ELF-1 (cell line): ENCODE results near the gene BTN3A1.

Source experiments
- DNase-seq: peaks from one replicate; pipeline ENCODE4 v3.0.0-alpha.2; 2016; ENCODE audit warnings: low read depth, low spot score

BTN3A1 gene

DNA sequence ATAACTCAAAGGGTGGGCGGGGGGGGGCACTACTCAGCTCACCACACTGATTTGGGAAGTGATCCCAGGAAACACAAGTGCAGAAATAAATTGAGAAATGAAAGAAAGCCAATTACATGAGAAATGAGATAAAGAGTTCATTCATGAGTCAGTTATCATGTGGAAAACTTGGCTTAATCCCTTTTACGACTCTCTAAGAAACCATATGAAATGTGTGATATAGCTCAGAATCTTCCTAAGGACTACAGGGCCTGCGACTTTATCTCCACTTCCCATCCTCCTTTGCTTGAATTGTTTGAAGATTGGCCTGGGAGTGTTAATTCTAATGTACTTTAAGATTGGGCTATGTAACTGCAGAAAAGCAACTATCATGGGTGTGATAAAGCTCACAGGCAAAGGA, 22.8 kb upstream of the BTN3A1 start:
- DNase-seq: no peak

DNA sequence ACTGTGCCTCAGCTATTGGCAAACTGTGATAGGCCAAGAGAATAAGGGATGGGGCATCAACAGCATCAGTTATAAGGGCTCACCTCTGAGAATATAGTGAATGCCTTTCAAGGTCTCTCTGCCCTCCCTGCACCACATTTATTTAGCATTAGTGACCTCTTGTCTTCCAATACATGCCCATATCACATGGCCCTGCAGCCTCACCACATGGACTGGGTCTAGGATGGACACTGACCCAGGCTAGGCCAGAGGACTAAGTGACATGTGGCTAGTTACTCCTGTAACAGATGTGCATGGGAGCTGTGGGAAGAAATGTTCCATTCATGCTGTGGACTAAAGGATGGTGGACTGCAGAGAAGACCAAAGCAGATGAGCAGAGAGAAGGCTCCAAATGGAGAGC, 22.3 kb upstream of the BTN3A1 start:
- no peak for DNase-seq

DNA sequence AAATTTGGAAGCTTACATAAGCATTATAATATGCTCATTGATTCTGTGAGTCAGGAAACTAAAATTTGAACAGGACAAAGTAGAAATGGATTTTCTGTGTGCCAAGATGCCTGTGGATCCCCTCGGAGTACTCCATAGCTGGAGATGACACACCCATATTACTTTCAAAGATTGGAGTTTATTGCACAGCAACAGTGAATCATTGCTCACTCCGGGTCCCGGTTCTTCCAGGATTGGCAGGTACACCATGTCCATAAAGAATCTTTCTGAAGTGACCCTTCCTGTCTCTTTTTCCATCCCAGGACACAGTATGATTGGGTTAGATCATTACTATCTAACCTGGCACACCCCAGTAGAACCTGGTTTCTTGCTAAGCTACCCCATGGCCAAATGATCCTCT, 21.8 kb upstream of the BTN3A1 start:
- DNase-seq: no peak

DNA sequence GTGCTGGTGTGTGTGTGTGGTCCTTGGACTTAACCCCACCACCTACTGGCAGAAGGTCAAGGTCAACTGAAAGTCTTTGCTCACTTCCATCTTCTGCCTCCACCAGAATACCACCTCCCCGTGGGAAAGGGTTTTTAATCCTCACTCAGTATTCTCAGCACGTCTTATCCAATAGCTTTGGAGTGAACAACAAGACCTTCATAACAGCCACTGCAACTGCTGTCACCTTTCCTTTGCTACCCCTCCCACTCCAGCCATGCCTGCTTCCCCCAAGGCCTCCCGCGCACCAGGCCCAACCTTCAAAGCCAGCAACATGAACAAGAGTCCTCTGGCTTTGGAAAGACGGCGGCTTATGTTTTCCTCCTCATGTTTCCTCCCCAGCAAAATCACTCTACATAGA, 20.0 kb upstream of the BTN3A1 start:
- no peak for DNase-seq

DNA sequence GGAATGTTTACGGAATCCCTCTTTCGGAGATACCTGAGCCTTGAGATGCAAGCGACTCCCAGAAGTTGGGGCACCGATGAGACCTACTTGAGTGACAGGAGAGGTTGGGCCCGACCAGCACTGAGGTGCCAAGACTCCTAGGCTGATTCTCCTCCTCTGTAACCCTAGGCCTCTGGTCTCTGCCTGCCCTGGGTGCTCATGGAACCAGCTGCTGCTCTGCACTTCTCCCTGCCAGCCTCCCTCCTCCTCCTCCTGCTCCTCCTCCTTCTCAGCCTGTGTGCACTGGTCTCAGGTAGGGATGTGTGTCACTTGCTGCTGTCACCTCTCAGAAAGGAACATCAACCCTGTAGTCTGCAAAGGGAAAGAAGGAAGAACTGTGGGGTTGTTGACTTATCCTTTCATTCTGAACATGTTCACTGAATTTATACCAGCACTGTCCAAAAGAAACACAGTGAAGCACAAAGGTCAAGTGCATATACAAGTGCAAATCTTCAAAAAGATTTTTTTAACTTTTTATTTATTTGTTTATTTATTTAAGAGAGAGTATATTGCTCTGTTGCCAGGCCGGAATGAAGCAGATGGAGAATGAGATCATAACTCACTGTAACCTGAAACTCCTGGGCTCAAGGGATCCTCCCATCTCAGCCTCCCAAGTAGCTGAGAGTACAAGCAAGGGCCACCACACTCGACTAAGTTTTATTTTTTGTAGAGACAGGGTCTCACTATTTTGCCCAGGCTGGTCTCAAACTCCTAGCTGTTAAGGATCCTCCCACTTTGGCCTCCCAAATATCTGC, 18.3 kb upstream of the BTN3A1 start:
- DNase-seq: peak; percentile 34

DNA sequence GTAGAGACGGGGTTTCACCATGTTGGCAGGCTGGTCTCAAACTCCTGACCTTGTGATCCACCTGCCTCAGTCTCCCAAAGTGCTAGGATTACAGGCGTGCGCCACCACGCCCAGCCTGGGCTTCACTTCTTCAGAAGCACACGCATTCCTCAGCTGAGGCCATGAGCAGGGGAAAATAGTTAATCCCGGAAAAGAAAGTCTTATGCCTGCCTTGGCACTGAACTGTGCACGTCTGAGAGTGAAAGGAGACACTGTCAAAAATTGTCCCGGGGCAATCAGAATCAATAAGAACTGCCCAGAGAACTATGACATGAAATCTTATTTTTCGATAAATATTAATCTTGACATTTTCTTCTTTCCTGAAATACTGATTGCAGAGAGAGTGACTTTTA, 16.3 kb upstream of the BTN3A1 start:
- DNase-seq: no peak

DNA sequence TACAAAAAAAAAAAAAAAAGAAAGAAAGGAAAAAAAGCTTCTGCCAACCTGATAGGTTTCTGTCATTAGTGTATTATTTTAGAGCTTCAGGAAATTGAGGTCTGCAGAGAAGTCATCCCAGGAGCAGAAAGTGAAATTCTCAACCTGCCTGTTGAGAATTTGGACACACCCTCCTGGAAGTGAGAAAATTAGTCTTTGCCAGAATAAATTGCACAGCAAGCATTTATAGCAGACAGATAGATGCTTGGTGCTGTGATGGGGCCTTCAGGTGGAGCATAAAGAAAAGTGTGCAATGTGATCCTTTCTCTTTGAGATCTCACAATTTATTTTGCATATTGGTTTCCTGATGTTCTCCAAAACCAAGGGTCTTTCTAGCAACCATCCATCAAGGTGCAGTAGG, 14.5 kb upstream of the BTN3A1 start:
- no peak for DNase-seq

DNA sequence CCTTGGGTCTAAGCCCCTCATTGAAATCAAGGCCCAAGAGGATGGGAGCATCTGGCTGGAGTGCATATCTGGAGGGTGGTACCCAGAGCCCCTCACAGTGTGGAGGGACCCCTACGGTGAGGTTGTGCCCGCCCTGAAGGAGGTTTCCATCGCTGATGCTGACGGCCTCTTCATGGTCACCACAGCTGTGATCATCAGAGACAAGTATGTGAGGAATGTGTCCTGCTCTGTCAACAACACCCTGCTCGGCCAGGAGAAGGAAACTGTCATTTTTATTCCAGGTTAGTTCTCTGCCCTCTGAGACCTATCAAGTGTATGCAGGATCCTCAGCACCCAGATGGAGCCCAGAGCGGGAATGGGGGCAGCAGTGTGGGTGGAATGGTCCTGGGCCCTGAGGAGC, 14.1 kb upstream of the BTN3A1 start:
- peak; percentile 43 for DNase-seq

DNA sequence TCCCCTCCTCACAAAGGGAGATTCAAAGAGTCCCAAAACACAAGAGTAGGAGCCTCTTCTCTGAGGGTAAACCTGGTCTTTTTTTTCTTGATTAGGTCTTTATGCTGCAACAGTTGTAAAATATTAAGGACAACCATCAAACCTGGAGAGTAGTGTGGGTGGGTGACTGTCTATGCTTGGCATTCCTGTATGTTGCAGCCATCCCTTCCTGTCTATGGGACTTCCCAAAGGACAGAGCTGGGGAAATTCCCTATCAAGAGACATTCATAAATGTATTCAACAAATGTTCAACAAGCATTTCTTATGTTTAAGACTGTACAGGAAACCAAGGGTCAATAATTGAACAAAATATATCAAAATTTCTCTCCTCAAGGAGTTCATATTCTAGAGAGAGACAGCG, 13.6 kb upstream of the BTN3A1 start:
- no peak for DNase-seq

DNA sequence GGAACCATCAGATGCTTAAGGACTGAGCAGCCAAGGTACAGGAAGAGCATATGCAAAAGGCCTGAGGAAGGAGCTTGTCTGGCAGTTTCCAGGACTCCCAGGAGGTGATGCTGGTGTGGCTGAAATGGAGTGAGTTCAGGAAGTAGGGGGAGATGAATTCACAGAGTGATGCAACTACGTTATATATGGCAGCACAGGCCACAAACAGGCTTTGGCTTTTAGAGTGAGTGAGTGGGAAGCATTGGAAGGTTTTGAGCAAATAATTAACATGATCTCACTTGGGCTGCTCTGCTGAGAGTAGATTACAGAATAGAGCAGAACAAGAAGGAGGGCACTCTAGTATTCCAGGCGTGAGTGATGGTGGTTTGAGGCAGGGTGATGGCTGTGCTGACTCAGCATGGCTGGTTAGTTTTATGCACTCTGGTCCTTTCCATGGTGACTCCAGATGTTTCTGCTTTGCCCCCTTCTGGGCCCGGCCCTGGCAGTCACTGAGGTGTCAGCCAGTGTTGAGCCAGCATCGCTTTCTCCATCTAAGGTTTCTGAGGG, 12.7 kb upstream of the BTN3A1 start:
- peak; percentile 24 for DNase-seq

DNA sequence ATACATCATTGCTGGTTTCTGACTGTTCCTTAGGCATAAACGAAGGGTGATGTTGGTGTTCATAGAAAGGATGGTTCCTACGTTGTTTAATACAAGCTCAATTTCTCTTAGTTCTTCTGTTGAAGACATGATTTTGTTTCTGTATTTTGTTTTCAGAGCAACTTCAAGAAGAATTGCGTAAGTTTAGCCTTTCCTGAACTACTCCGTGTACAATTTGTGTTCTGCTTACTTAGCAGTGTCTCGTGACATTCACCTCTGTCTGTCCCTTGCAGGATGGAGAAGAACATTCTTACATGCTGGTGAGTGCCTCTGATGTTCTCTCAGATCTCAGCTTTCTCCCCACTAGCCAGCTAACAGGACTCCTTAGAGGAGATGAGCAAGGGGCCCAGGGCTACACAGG, 11.5 kb upstream of the BTN3A1 start:
- no peak for DNase-seq

DNA sequence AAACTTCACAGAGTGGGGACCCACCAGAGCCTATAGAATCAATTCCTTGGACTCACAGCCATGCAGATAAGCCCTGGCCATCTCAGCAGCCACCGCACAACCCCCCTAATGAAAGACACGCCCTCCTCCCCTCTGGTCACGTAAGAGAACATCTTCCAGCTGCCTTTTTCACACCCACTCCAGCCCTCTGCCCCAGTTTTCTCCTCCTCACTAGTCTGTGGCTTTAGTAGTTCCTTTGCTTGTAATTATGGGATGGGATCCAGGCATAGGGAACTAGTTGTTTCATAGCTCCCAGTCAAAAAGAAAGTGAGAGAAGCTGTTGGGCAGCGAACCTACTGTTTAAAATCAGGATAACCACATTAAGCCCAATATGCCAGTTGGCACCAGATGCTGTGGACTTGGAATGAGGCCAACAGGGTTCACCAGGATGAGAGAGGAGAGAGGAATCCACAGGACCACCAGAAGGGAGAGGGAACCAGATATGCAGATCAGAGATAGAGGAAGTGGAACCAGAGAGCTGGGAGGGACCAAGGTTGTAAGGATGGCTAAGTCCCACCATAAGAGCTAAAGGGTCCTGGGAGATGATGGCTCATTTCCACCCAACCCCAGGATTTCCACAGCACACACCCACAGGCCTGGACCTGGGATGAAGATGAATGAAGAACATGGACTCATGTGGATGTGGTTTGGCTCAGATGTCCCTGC, 9.0 kb upstream of the BTN3A1 start:
- DNase-seq: no peak

DNA sequence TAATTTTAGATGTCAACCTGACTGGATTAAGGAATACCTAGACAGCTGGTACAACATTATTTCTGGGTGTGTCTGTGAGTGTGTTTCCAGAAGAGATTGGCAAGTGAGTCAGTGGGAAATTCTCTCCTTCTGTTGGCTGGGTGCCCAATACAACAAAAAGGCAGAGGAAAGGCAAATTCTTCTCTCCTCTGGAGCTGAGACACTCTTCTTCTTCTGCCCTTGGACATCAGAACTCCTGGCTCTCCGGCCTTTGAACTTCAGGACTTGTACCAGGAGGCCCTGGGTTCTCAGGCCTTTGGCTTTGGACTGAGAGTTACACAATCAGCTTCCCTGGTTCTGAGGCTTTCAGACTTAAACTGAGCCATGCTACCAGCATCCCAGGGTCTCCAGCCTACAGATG, 7.8 kb upstream of the BTN3A1 start:
- DNase-seq: no peak

DNA sequence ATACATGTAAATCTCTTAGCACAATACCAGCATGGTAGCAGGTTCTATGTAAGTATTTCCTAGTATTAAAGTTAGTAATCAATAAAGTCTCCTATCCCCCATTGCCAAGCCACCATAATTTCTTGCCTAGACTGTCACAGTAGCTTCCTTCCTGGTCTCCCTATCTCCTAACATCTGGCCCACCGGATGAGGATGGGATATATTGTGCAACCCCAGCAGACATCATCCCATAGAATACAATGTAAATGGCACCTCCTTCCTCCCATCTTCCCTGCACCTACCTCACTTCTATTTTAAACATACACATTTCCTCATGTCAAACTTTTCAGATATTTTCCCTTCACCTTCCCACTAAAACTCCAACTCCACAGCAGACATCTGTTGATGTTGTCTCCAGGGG, 3.5 kb upstream of the BTN3A1 start:
- DNase-seq: no peak

DNA sequence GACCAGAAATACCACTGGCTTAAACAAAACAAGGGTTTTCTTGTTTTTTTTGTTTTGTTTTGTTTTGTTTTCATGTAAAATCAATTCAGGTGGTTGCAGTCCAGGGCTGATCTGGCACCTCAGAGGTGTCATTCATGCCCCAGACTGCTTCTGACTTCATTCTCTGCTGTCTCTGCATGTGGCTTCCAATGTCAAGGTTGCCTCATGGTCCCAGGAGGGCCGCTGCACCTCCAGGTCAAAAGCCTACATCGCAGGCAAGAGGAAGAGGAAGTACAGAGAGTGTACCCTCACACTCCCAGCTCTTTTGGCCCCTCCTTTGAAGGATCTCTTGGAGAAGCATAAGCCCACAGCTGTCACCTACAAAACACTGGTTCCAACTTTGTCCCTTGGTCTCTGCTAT, 1.4 kb upstream of the BTN3A1 start:
- no peak for DNase-seq

DNA sequence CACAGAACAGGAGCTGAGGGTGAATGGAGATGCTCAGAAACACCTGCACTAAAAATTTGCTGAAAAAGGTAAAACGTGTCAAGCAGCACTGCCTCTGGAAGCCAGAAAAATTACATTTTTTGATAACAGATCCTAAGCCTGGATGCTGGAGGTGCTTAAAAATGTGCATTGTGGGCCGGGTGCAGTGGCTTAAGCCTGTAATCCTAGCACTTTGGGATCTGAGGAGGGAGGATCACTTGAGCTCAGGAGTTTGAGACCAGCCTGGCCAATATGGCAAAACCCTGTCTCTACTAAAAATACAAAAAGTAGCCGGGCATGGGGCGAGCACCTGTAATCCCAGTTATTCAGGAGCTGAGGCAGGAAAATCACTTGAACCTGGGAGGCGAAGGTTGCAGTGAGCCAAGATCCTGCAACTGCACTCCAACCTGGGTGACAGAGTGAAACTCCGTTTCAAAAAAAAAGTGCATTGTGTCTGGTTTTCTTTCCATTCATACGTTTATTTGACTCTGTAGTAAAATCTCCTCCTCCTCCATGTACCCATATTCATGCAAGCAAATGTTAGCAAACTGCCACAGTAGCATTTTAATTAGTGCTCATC, 587 bp upstream of the BTN3A1 start:
- no peak for DNase-seq

DNA sequence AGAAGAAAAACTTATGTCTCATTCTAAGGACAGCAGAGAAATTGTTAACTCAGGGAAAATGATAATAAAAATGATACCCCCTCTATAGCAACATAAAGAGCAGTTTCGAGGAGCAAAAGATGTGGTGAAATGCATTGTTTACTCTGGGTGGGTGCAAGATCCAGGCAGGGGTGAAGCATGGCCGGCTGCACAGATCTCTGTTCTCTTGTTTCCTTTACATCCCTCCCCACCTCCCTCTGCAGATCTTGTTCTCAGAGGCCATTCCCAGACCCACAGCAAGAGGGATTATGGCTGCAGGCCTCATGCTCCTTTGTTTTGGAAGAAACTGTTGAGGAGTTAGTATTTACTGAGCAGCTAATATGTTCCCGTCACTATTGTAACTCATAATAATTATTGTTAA, 1.8 kb downstream of the BTN3A1 start:
- no peak for DNase-seq

DNA sequence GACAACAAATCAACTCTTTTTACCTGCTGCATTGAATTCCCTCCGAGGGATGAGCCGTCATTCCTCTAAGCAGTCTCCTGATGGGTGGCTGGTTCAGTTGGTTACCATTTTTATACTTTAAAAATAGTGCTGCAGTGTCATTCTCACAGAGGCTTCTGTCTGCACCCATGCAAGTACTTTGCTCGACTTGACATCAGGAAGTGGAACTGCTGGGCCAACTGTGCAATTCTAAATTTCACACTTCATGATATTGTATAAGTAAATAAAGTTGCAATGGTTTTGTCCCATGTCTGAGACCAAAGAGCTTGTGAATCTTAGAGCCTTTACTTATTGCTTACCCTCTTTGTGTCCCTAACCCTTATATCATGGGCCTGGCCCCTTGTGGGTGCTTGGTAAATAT, 2.5 kb downstream of the BTN3A1 start:
- no peak for DNase-seq

DNA sequence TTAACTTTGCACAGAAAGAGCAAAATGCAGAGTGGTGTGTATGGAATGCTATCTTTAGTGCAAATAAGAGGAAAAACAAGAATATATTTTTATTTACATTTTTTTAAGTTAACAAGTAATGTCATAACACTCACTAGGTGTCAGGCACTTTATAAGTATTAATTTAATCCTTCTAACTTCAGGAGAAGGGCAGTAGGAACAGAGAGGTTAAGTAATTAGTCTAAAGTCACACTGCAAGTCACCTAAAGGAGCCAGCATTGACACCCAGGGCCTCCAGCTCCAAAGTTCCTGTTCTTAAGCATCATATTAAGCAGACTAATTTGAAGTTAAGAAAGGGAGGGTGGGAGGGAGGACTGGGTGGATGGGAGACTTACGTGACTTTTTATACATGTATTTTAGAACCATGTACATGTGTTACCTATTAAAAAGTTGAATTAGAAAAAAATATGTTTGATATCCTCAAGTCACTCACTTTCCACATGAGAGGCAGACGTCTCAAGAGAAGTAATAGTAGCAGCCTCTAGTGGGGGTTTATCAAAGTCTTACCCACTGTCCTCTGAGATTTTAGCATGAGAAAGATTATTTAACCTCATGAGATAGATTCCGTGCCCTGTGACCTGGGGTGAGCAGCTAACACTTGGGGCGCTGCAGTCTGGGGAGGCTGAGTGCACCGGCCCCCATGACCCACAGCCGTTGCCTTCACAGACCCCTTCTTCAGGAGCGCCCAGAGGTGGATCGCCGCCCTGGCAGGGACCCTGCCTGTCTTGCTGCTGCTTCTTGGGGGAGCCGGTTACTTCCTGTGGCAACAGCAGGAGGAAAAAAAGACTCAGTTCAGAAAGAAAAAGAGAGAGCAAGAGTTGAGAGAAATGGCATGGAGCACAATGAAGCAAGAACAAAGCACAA, 7.0 kb downstream of the BTN3A1 start:
- DNase-seq: no peak

DNA sequence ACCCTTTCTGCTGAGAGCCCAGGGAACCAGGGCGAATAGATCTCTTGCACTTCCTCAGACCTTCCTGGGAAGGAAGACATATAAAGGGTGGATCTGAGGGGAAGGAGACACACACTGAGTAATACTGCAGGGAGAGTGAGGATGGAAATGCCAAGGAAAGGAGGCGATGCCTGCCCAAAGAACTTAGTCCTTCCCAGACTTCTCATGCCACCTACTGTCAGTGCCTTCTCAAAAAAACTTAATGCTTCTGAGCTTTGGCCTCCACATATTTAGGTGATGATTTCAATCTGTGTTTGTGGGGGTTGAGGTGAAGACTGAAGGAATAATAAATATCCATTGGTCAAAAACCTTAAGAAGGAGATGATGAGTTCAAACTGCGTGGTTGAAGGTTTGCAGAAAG, 9.7 kb downstream of the BTN3A1 start:
- no peak for DNase-seq

DNA sequence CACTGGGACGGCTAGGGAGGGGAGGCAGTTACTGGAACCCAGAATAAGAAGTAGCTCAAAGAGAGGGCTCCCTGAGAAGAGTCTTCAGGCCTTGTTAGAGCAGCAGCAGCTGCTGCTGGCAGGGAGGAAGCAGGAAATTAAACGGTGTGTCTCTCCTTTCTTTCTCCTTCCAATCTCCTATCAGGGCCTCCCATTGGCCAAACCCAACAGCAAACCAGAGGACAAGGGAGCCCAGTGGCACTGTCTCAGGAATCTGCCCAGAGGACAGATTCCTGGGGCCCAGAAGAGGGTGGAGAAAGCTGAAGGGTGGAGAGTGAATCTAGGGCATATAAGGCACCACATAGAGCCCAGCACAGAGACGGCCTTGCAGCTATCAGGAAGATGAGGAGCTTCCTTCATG, 10.2 kb downstream of the BTN3A1 start:
- peak; percentile 54 for DNase-seq

DNA sequence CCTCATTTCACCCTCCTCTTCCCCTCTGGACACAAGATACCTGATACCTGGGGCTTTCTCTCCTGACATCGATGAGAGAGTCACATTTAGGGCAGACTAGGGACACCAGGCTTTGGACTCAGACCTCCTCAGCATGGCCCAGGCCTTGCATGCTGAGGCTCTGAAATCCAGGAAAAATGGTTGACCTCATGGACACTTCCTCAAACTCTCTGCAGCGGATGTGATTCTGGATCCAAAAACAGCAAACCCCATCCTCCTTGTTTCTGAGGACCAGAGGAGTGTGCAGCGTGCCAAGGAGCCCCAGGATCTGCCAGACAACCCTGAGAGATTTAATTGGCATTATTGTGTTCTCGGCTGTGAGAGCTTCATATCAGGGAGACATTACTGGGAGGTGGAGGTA, 10.9 kb downstream of the BTN3A1 start:
- no peak for DNase-seq
